Activated CD8-positive, alpha-beta memory T cell treated with anti-CD3 and anti-CD28 coated beads, Interleukin-2, amount 50 U/mL, for 1 hour (primary cell): Measurements from ENCODE around the gene SPG11.
"Not testable (repeated sequence)": the region's sequence is repeated elsewhere in the genome, so short reads cannot be mapped to it uniquely, and the experiment has no call there.

Experiments used
- DNase-seq: peaks from one replicate; pipeline ENCODE4 v3.0.0-alpha.2; 2020; ENCODE audit errors: extremely low read depth

SPG11 gene

DNA sequence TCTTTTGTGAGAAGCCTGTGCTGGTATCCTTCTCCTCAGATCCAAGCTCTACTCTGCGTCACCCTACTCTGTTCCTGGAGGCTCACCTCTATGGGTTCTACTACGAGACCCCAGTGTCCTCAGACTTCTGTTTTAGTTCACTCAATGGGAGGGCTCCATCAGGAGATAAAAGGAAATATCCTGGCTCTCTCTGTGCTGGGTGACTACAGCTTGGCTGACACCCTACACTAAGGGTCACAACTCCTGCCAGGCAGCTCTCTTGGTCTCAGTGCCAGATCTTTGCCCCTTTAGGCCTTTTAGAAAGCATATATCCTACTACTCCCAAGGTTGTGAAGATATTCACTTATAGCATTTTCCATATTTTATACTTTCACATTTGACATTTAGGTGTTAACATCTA lies 46.5 kb downstream of the SPG11 start:
- DNase-seq: no peak

DNA sequence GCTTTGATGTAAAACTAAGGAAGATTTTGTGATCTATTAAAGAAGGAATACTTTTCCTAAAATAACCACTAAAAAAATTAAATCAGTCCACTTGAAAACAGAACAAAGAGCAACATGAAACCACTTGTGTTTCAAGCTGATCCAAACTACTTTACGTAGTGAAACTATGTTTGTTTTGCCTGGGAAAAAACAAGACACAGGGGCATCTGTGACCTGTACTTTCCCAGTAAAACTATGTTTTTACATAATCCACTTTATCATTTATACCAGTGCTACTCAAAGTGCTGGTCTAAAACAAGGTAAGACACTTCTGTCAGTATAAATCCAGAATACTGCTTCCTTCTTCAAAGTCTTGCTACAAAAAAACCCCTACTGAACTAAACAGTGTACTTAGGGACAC lies 56.7 kb downstream of the SPG11 start:
- DNase-seq: no peak

DNA sequence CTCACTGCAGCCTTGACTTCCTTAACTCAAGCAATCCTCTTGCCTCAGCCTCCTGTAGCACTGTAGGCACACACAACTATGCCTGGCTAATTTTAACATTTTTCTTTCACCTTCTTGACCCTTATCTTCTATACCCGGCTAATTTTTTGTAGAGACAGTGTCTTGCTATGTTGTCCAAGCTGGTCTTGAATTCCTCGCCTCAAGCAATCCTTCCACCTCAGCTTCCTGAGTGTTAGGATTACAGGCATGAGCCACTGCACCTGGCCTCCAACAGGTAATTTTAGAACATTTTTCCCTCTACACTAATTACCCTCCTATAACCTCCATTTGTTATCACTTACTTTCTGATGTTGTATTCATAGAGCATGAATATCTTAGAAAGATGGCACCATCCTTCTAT lies 60.3 kb downstream of the SPG11 start:
- no peak for DNase-seq

DNA sequence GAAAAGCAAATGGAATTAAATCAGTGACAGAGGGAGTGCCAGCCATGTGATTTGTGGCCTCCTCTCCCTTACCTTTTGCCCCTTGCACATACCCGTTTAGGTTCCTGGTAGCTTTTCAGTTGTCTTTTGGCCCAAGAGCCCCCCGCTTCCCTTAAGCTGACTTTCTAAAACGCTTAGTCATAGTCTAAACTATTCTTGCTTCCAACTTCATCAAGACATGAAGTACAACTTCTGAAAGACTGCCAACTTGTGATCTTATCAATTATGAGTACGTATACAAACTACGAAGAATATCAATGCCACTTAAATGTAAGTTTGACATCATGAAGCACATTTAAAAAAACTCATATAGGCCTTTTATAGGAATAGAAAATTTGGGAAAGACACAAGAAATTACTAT lies 64.6 kb downstream of the SPG11 start:
- DNase-seq: no peak

DNA sequence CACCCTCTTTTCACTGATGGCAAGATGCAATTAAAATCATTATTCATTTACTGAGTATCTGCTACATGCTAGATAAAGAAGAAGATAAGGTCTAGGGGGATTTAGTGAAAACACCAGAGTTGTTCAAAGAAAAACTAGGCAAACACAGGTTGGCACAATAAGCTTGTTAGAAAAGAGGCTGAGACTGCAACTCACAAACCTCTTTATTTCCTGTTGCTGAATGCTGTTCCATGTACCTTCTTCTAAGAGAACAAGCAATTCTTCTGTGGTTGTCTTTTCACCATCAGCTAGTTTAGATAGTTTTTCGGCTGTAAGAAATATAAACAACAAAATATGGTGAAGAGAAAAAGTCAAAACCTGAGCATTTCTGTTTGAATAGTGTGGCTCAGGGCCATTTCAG lies 65.4 kb downstream of the SPG11 start:
- no peak for DNase-seq

DNA sequence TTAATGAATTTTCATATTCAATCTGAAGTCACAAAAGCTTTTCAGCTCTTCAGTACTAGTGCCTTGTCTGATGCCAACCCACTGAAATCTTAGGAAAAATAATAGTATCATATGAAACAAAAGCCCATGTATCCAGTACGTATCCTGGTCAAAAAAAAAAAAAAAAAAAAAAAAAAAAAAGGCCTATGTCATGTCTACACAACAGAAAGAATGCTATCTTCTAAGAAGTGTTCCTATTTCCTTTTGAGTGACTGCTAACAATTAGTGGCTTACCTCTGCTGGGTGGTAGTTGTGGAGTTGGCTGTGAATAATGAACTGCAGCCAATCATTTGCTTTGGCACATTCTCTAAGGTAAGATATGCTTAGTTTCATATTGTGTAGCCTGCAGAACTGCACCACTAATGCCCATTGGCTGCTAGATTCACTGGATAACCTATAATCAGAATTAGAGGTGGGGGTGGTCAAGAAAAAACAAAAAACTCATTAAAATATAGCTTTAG lies 66.9 kb downstream of the SPG11 start:
- no peak for DNase-seq

DNA sequence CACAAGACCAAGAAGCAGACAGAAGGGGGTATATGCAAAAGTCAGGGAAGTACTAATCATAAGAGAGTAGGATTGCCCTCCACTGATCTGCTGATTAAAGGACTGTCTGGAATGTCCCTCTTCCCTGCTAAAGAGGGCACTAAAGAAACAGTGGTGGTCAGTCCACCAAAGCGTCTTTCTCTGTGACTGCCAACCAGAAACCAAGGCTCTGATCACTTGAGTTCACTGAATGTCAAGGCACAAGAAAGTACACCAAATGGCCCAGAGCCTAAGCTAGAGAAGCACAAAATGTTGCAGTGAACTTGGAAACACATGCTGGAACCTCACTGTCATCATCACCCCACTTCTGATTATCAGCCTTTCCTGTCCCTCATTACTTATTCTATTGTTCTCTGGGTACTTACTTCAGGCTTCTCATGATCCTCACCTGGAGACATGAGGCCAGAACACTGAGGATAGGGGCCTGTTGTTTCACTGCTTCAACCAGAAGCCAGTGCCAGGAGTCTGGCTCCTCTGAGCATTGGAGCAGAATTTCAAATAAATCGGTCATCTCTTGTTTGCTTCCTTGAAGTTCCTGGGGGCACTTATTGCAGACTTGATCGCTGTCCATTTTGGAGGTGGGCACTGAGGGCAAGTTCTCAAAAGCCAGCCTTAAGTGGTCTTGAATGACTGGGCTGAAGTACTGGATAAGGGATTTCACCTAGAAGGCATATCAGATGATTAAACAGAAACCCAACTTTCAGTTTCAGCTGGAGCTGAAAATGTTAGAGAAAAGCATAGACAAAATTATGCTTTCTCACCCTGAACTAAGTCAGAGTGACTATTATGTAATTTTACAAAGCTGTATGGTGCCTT lies 67.6 kb downstream of the SPG11 start:
- DNase-seq: no peak

DNA sequence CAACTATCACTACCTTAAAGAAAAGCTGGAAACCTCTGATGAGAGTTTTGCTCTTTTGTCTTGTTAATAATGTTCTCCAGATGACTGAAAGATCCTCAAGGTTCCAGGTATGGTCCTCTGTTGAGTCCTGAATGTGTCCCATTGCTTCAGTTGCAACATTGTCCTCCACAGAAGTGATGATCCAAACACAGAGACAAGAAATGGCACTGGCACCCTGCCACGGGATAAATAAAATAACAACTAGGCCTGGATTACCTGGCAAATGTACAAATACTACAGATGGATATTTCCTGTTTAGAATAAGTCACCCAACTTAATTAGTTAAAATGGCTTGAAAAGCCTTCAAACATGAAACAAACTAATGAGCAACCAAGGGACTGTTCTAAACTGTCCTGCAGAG lies 68.2 kb downstream of the SPG11 start:
- DNase-seq: no peak

DNA sequence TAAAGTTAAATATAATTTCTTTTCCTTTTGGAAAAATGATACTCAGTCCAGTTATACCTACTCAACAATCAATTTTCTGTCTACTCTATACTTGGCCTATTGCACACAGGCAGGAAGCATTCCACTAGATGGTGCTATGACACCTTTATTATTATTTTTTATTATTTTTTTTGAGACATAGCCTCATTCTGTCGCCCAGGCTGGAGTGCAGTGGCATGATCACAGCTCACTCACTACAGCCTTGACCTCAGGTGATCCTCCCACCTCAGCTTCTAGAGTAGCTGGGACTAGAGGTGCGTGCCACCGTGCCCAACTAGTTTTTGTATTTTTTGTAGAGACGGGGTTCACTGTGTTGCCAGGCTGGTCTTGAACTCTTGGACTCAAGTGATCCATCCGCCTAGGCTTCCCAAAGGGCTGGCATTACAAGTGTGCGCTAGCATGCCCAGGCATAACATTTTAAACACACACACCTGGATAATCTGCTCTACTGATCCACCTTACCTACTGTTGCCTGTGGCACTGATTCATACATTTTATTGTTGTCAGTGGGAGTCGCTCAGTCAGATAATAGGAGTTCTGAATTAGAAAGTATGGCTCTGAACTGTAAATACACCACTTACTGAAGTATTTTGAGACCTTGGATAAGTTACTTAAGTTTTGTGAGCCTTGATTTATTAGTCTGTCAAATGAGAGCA lies 70.3 kb downstream of the SPG11 start:
- no peak for DNase-seq

DNA sequence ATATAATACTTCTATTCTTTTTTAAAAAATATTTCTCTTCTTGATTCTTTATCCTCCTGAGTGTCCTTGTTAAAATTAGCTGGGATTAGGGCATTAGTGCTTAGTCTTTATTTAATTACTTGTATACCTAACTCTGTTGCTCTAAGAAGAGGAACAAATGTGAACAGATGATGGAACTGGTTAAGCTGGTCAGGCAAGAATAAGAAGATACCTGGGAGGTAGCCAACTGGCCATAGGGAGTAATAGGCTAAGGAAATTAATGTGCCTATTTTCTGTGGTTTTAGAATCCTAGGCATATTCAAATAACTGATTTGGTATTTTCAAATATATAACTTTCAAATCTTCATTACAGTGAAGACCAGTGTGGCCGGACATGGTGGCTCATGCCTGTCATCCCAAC lies 72.1 kb downstream of the SPG11 start:
- DNase-seq: no peak

DNA sequence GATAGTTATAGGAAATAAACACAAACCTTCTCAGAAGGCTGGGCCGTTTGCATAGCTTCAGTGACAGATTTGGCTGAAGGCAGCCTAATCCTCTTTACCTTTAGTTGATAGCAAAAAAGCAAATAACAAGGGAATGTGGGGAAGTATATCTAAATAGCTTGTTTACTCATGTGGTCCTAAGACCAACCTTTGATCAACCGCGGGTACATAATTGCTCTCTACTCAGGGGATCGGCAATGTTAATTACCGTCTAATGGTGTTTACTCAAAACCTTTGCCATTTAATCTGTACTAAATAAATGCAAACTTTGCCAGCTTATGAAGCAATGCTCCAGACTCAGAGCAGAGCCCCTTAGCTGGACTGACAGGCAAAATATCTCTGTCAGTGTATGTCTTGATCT lies 74.9 kb downstream of the SPG11 start:
- DNase-seq: no peak

DNA sequence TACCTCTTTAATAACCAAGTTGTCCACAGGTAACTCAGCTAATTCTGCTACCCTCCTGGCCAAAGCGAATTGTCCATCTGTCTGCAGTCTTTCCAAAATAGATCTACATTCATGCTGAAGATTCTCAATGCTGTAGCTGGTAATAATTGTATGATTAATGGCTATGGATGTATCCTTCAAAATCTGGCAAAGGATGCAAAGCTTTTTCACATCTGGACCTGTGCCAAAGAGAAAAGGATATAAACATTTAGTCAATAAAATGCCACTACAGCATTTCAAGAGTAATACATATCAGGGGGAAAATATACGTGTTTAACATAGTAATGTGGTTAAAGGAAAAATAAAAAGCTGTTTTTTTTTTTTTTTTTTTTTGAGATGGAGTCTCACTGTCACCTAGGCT lies 77.8 kb downstream of the SPG11 start:
- DNase-seq: no peak

DNA sequence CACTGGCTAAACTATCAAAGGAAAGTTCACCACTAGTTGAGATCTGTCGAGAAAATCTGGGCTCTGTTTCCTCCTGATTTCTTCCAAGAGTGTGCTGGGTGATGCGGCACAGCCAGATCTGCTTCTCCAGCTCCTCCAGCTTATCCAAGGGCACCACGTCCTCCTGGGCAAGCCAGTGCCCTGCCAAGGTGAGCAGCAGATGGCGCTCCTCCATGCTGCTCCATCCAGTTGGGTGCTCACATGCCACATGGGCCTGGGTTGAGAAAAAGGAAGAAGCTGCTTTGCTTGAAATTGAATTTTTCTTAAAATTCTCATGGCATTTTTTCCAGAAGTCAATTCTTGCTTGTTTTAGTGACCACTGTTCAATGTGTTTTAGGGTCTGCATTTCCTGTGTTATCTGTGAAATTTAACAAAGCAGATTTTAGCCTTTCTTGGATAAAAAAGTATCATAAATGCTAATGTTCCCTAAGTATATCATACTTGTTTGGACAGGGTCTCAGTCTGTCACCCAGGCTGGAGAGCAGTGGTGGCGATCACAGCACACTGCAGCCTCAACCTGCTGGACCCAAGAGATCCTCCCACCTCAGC lies 79.2 kb downstream of the SPG11 start:
- DNase-seq: no peak

DNA sequence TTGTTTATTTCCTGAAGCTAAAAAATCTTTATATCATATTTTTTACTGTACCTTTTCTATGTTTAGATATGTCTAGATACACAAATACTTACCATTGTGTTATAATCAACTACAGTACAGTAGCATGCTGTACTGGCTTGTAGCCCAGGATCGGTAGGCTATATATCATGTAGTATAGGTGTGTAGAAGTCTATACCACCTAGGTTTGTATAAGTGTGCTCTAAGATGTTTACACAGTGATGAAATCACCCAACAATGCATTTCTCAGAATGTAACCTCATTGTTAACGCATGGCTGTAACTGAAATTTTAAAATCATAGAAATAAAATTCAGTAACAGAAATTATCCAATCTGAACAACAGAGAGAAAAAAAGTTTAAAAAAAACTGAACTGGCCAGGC lies 83.4 kb downstream of the SPG11 start:
- DNase-seq: no peak

DNA sequence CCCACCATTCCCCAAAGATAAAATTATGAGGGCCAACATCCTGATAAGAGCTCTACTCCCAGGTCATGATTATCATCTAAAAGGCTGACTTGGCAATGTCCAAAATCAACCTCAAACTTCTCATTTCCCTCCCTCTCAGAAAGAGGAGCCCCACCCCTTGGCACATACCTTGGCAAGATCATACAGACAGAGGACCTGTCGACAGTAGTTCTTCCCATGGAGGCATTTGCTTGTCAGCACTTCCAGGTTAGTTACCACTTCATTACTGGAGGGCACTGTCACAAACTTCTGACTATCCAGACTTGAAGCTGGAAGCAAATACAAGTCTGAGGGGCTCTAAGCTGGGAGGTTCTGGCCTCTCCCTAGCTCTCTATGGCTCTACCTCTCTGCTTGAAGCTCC lies 88.7 kb downstream of the SPG11 start:
- DNase-seq: no peak

DNA sequence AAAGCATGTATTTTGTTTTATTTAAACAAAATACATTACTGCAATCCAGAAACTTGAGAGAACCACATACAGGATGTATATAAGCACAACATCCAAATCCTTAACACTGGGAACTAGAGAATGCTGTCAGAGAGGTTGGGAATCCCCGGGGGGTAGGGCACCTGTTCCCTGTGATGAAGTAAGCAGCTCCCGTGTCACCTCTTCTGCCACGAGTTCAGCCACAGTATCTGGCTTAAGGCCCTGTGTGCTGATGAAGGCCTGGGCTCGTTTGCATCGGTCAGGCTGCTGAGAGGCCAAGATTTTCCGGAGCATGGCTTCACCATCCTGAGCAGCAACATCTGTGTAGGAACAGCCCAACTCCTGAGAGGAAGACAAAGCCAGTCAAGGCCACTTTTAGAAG lies 90.1 kb downstream of the SPG11 start:
- DNase-seq: no peak

DNA sequence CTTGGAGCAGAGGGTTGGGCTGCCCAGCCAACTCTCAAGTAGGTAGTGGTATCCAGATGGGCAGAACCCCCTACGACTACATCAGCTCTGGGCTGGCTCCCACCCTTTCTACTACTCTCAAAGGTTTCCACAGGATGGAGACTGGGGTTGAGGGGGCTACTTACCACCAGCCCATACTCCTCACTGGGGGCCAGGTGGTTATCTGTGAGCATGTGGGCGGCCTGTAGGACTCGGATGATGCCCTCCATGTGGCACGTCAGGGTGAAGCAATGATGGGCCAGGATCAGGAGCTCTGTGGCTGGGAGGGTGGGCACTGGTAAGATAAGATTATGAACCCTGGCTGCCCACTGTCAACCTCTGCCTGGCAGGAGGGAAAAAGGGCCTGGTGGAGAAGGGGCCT lies 93.1 kb downstream of the SPG11 start:
- DNase-seq: no peak

DNA sequence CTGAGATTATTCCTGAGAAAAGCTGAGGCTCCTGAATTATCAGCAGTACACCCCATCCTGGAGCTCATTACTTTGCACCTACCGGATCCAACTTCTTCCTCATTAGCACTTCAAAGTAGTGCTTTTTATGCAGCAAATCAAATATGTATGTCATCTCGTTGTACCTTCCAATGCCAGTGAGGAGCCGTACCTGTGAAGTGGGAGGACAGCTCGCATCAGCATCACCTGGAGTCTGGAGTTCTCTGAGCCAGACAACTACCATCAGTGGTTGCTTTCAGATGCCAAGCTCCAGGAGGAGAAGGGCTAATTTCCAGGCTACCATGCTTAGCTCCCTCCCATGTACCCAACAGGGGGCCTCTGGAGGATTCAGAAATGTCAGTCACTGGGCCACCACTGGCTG lies 94.1 kb downstream of the SPG11 start:
- DNase-seq: no peak

DNA sequence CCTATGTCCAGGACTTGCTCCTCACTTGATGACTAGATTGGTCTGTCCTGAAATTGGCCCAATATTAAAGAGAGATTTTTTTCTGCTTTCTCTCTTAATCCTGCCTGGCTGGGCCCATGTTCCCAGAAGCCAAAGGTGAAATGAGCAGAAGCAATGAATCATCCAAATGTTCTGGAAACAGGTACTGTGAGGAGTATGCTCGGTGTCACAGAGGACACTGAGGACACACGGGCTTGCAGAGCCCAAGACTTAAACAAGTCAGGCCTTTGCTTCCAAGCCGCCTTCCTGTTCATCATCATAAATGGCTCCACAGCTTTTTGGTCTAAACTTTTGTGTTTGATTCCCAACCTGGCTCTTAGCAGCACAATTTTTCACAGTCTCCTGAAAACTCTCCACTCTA lies 95.1 kb downstream of the SPG11 start:
- DNase-seq: no peak

DNA sequence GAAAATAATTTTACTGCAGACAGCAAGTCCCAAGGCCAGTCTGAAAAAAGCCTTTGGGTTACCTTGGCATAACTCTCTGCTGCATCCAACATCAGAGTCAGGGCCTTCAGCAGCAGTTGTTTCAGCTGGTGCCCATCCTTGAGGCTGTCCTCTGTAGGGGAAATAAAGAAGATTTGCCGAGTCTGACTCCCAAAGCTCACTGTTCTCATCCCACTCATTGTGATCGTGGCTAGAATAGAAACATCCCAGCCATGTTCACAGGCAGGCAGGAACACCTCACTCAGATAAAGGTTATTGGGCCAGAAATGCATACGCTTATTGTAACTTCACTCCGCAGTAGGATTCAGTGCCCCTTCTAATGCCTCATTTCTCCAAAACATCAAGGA lies 97.3 kb downstream of the SPG11 start:
- DNase-seq: no peak

DNA sequence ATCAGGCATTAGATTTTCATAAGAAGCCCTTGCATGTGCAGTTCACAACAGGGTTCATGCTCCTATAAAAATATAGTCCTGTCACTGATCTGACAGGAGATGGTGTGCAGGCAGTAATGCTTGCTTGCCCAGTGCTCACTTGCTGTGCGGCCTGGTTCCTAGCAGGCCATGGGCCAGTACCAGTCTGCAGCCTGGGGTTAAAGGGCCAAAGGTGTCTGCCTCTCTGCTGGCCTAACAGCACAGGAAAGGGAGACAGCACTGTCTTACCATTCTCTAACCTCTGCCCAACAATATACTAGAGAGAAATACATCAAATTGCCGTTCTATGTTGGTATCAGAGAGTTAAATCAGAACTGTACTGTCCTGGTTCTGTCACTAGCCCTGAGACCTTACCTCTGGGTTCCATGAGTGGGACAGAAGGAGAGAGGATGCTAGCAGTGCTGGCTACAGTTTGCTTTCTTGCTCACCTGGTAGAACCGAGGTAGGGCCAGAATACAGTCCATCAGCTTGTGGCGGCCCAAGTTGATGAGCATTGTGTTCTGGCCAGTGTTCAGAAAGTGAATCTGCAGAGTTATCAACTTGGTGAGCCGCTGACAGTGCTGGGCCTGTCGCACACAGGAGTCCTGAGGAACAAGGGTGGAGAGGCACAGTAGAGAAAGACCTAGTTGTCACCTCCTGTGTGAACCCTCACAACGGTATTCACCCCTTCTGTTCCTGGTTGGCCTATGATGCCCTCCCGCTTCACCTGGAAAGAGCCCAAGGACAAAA lies 97.9 kb downstream of the SPG11 start:
- DNase-seq: no peak

DNA sequence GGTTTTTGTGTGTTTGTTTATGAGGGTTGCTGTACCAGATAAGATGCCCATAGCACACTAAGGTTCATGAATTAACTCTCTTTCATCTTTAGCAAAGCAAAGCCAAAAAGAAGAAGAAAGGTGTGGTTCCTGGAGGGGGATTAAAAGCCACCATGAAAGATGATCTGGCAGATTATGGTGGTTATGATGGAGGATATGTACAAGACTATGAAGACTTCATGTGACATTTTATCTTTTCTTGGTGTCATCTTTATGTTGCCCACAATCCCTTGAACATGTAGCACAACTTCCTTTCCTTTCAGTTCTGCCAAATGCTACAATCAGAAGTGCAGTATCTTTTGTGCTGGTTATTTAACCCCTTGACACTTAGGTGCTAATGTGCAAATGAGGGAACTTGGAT lies 102.5 kb downstream of the SPG11 start:
- not testable (repeated sequence) for DNase-seq
